OCI-LY3 (cell line): ENCODE data around the gene ACYP2.

Source experiments
- CTCF ChIP-seq: fragments of 200-600, 300-600 bp; sonication (generic); IDR thresholded peaks from 2 replicates; pipeline ENCODE4 v1.5.1; 2014; ENCODE audit warnings: antibody characterized with exemption, low read length, low read depth
- EZH2phosphoT487 ChIP-seq: fragments of 200-600 bp; shearing (Covaris generic); IDR thresholded peaks from 2 replicates; pipeline ENCODE4 v1.6.1; 2018; ENCODE audit warnings: antibody characterized with exemption, mixed run types, low read depth

GRCh38 chr2:54183281-54183680 lies 67.9 kb downstream of the ACYP2 start:
- TF ChIP-seq CTCF (no peak), EZH2phosphoT487 (no peak)
